ENCODE measurements around the gene ELFN2.

DNA sequence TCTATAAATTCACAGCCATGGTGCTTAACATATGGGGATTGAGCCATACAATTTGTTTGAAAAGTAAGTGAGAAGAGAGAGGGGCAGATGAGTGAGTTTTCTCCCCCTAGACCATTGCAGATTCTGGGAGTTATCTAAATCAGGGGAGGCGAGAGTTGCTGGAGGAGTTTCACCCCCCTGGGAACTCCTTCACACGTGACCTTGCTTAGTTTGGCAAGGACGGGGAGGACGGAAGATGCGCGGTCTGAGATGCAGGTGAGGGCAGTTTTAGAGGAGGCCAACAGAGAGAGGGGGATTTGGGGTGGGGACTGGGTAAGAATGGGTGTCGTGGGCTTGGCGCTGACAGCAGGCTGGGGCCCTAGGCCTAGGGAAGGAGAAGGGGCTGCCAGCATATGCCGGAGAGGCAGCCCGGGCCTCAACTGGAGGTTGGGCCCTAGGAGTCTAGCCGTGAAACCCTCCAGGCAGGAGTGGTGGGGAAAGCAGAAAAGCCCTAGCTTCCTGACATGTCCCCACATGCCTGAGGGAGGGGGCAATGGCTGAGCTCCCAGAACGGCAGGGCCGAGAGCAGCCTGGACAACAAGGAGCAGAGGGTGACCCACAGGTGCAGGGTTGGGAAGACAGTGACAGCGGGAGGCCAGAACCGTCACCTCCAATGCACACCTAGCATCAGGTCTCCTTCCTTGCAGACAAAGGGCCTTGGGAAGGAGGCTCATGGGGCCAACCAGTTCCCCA is 63.9 kb downstream of the ELFN2 start:
- TF ChIP-seq EZH2phosphoT487 (IDR thresholded peaks at IDR 0.05; ENCODE audit: borderline replicate concordance, low read depth, low read length) = no peak
- TF ChIP-seq, protein P1, sequence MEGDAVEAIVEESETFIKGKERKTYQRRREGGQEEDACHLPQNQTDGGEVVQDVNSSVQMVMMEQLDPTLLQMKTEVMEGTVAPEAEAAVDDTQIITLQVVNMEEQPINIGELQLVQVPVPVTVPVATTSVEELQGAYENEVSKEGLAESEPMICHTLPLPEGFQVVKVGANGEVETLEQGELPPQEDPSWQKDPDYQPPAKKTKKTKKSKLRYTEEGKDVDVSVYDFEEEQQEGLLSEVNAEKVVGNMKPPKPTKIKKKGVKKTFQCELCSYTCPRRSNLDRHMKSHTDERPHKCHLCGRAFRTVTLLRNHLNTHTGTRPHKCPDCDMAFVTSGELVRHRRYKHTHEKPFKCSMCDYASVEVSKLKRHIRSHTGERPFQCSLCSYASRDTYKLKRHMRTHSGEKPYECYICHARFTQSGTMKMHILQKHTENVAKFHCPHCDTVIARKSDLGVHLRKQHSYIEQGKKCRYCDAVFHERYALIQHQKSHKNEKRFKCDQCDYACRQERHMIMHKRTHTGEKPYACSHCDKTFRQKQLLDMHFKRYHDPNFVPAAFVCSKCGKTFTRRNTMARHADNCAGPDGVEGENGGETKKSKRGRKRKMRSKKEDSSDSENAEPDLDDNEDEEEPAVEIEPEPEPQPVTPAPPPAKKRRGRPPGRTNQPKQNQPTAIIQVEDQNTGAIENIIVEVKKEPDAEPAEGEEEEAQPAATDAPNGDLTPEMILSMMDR (conservative IDR thresholded peaks at IDR 0.05; ENCODE audit: low read length) = no peak

All from OCI-LY7 (cell line).